GM10248 (cell line): ENCODE results near the gene TMEM80.
A peak's percentile ranks its signal among the peaks of the same experiment; 100 is the strongest.

ENCODE experiments used
- CTCF ChIA-PET: fragments of 300-600 bp; sonication (Branson Sonifier 250); formaldehyde crosslinking; extraction: SDS; loops from one replicate; lab custom pipeline; 2021; ENCODE audit warnings: antibody characterized with exemption; lab: Yijun Ruan, JAX
- POLR2A ChIA-PET: fragments of 350-650 bp; sonication (Branson Sonifier 250); formaldehyde crosslinking; extraction: SDS; loops from one replicate; lab custom pipeline; 2020; ENCODE audit warnings: antibody characterized with exemption; lab: Yijun Ruan, JAX
- DNase-seq: peaks from one replicate; pipeline ENCODE4 v3.0.0; 2012; ENCODE audit errors: extremely low spot score
- TF ChIP-seq, protein P1 (sequence below): IDR thresholded peaks from 2 replicates; pipeline ENCODE4 v1.5.1; 2012; ENCODE audit warnings: mild to moderate bottlenecking, low read depth; ENCODE audit errors: extremely low read depth, missing control alignments, control extremely low read depth

The TMEM80 gene

DNA sequence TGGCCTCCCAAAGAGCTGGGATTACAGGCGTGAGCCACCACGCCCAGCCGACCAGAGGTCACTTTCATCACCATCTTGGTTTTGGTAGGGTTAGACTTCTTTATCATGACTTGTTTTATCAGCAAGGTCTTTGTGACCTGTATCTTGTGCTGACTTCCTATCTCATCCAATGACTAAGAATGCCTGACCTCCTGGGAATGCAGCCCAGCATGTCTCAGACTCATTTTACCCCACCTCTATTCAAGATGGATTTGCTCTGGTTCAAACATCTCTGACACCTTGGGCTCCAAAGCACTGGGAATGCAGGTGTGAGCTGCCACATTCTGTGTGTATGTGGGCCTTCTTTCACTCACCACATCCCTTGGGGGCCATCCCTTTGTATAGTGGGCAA, 46.5 kb downstream of the TMEM80 start:
- TF ChIP-seq, protein P1, sequence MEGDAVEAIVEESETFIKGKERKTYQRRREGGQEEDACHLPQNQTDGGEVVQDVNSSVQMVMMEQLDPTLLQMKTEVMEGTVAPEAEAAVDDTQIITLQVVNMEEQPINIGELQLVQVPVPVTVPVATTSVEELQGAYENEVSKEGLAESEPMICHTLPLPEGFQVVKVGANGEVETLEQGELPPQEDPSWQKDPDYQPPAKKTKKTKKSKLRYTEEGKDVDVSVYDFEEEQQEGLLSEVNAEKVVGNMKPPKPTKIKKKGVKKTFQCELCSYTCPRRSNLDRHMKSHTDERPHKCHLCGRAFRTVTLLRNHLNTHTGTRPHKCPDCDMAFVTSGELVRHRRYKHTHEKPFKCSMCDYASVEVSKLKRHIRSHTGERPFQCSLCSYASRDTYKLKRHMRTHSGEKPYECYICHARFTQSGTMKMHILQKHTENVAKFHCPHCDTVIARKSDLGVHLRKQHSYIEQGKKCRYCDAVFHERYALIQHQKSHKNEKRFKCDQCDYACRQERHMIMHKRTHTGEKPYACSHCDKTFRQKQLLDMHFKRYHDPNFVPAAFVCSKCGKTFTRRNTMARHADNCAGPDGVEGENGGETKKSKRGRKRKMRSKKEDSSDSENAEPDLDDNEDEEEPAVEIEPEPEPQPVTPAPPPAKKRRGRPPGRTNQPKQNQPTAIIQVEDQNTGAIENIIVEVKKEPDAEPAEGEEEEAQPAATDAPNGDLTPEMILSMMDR, result no peak
- ChIA-PET CTCF (interaction anchor here (1.2 to 12.5 kb wide), 2 partner anchors 12 to 17 kb away, joined by 4 to 112 read pairs; no protein-coding TSS in a partner anchor), POLR2A (no interaction called here)
- DNase-seq, result no peak

GRCh38 chr11:742571-743201, 47.1 kb downstream of the TMEM80 start:
- ChIA-PET CTCF (interaction anchor here (1.2 to 12.5 kb wide), 3 partner anchors 12 to 18 kb away, joined by 4 to 112 read pairs (median 4); no protein-coding TSS in a partner anchor), POLR2A (interaction anchor here (0.7 kb wide), 1 partner anchor 11 kb away, joined by 3 read pairs; no protein-coding TSS in a partner anchor)
- DNase-seq, result no peak
- TF ChIP-seq, protein P1, result no peak

GRCh38 chr11:745428-745827, 49.8 kb downstream of the TMEM80 start:
- DNase-seq, result no peak
- TF ChIP-seq, protein P1, result no peak
- POLR2A ChIA-PET, result interaction anchor here (0.6 to 0.7 kb wide), 2 partner anchors 52 to 74 kb away, joined by 3 to 6 read pairs; no protein-coding TSS in a partner anchor
- CTCF ChIA-PET, result interaction anchor here (12.5 kb wide), 1 partner anchor 20 kb away, joined by 112 read pairs; no protein-coding TSS in a partner anchor

DNA sequence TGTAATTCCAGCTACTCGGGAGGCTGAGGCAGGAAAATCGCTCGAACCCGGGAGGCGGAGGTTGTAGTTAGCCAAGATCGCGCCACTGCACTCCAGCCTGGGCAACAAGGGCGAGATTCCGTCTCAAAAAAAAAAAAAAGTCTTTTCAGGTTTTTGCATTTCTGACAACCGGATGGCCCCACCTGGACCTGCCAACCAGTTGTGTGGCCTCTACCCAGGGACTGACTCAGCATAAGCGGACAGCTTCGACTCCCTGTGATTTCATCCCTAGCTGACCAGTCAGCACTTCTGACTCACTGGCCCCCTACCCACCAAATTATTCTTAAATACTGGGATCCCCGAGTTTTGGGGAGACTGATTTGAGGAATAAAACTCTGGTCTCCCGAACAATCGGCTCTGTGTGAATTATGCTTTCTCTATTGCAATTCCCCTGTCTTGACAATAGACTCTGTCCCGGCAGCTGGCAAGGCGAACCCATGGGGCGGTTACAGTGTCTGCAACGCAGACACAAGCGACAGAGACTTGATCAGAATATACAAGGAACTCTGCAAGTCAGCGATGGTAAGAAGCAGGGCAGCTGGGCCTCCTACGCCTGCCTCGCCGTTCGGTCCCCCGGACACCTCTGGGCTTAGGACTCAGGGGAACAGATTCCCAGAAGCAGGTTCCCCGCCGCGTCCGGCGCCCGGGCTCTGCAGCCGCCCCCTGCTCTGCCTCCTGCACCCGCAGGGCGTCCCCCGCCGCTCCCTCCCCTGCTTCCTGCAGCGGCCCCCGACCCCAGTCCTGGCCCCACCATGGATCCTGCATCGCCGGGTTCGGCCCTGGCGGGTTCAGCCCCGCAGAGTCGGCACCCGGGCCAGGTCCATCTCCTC, 50.9 kb downstream of the TMEM80 start:
- TF ChIP-seq, protein P1, result no peak
- ChIA-PET CTCF (interaction anchor here (1.7 to 12.5 kb wide), 6 partner anchors 8 to 192 kb away, joined by 4 to 112 read pairs (median 8); no protein-coding TSS in a partner anchor), POLR2A (no interaction called here)
- DNase-seq, result no peak

- CTCF ChIA-PET, result interaction anchor here (0.8 to 12.5 kb wide), 7 partner anchors 9 to 193 kb away, joined by 3 to 112 read pairs (median 7); no protein-coding TSS in a partner anchor
- POLR2A ChIA-PET, result no interaction called here
- DNase-seq, result peak; percentile 97
- TF ChIP-seq, protein P1, result peak; percentile 28
Observed at GRCh38 chr11:747158-748006, 51.8 kb downstream of the TMEM80 start, which contains the start of gene TALDO1. Gene TALDO1, plus strand, starts transcription at chr11:747464. Its CDS starts 18 bp downstream, at chr11:747482.
